BLaER1 (cell line): ENCODE results near the gene RAB24.

Experiments used
- H3K27ac ChIP-seq: shearing (Covaris generic); formaldehyde crosslinking; 2 replicates; pipeline ENCODE4 v1.8.1; 2022
- H3K27me3 ChIP-seq: shearing (Covaris generic); formaldehyde crosslinking; 2 replicates; pipeline ENCODE4 v1.8.1; 2022
- H3K36me3 ChIP-seq: shearing (Covaris generic); formaldehyde crosslinking; 2 replicates; pipeline ENCODE4 v1.8.1; 2022
- H3K4me1 ChIP-seq: shearing (Covaris generic); formaldehyde crosslinking; 2 replicates; pipeline ENCODE4 v1.8.1; 2022
- H3K4me2 ChIP-seq: shearing (Covaris generic); formaldehyde crosslinking; 2 replicates; pipeline ENCODE4 v1.8.1; 2022
- H3K4me3 ChIP-seq: shearing (Covaris generic); formaldehyde crosslinking; 2 replicates; pipeline ENCODE4 v1.8.1; 2022
- H3K9ac ChIP-seq: shearing (Covaris generic); formaldehyde crosslinking; 2 replicates; pipeline ENCODE4 v1.8.1; 2022
- H3K9me3 ChIP-seq: shearing (Covaris generic); formaldehyde crosslinking; 2 replicates; pipeline ENCODE4 v1.8.1; 2022
- H4K20me1 ChIP-seq: shearing (Covaris generic); formaldehyde crosslinking; 2 replicates; pipeline ENCODE4 v1.8.1; 2022
- Cebpa-rat ChIP-seq: shearing (Covaris generic); IDR thresholded peaks from 2 replicates; pipeline ENCODE4 v1.8.1; 2022

The RAB24 gene

GRCh38 chr5:177320879-177321278 is 17.4 kb upstream of the RAB24 start:
- no peak for TF ChIP-seq Cebpa-rat
- H3K4me2 ChIP-seq, result peak overlapping the region; percentile 46
- peaks cover 17% of the 10 kb centered on the region; the same call in 1 of the 2 replicates for H4K20me1 ChIP-seq

GRCh38 chr5:177319913-177320588 is 16.5 kb upstream of the RAB24 start:
- H3K4me2 ChIP-seq, result peak overlapping the region; percentile 46
- TF ChIP-seq Cebpa-rat, result no peak
- no peaks in the 10 kb centered on the region for H3K27me3 ChIP-seq
- H3K9ac ChIP-seq, result no peak overlapping the region; the same call in 1 of the 2 replicates
- no peak overlapping the region for H3K4me3 ChIP-seq
- peaks cover 20% of the 10 kb centered on the region; the same call in 1 of the 2 replicates for H4K20me1 ChIP-seq
- H3K4me1 ChIP-seq, result peaks cover 58% of the 10 kb centered on the region
- no peaks in the 10 kb centered on the region; the same call in 1 of the 2 replicates for H3K9me3 ChIP-seq
- H3K36me3 ChIP-seq, result peaks cover 25% of the 10 kb centered on the region
- H3K27ac ChIP-seq, result no peak overlapping the region

More at GRCh38 chr5:177320879-177321278, 17.4 kb upstream of the RAB24 start:
- peaks cover 66% of the 10 kb centered on the region for H3K4me1 ChIP-seq
- no peak overlapping the region for H3K4me3 ChIP-seq
- H3K9me3 ChIP-seq, result no peaks in the 10 kb centered on the region; the same call in 1 of the 2 replicates
- H3K9ac ChIP-seq, result no peak overlapping the region; the same call in 1 of the 2 replicates
- no peak overlapping the region for H3K27ac ChIP-seq
- H3K36me3 ChIP-seq, result peaks cover 31% of the 10 kb centered on the region
- no peaks in the 10 kb centered on the region for H3K27me3 ChIP-seq

DNA sequence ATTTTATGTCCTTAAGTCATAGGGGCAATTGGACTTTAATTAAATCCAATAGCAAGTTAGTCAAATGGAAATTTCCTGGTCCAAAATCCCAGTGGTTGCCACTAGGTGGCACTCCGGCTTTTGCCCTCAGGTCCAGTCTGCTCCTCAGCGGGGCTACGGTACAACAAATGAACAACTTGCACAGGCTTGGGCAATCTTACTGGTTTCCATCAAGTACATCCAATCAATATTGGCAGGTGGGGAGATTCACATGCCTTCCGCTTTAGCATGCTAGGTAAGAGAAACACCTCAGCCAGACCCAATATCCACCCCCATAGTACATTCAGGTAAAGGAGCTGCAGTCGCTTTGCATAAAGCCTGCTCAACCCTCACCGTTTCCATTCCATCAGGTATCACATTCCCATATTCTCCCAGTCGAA is 14.4 kb upstream of the RAB24 start:
- Histone ChIP-seq H4K20me1 (peaks cover 37% of the 10 kb centered on the region), H3K4me3 (no peak overlapping the region), H3K4me2 (no peak overlapping the region), H3K9me3 (no peaks in the 10 kb centered on the region; the same call in 1 of the 2 replicates), H3K4me1 (peaks cover 56% of the 10 kb centered on the region), H3K36me3 (peaks cover 15% of the 10 kb centered on the region; the same call in 1 of the 2 replicates), H3K27ac (no peak overlapping the region), H3K9ac (no peak overlapping the region), H3K27me3 (no peaks in the 10 kb centered on the region)
- no peak for TF ChIP-seq Cebpa-rat

DNA sequence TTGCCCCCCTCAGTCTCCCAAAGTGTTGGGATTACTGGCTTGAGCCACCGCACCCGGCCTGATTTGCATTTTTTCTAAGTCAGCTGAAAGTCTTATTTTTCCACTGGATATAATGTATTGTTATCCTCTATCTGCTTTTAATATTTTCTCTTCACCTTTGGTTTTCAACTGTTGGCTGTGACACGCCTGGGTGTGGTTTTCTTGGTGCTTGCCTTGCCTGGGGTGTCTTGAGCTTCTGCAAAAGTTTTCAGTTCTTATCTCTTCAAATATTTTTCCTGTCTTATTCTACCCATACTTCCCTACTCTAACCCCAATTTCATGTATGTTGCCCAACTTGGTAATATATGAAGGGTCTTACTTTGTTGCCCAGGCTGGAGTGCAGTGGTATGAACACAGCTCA is 12.5 kb upstream of the RAB24 start:
- Histone ChIP-seq H3K27ac (no peak overlapping the region), H4K20me1 (peaks cover 54% of the 10 kb centered on the region), H3K9me3 (no peaks in the 10 kb centered on the region; the same call in 1 of the 2 replicates), H3K4me2 (no peak overlapping the region), H3K4me1 (peaks cover 52% of the 10 kb centered on the region), H3K9ac (no peak overlapping the region), H3K4me3 (no peak overlapping the region), H3K36me3 (peaks cover 15% of the 10 kb centered on the region; the same call in 1 of the 2 replicates), H3K27me3 (no peaks in the 10 kb centered on the region)
- TF ChIP-seq Cebpa-rat, result no peak

GRCh38 chr5:177315411-177315810 is 11.9 kb upstream of the RAB24 start:
- H3K4me3 ChIP-seq, result no peak overlapping the region
- TF ChIP-seq Cebpa-rat, result no peak
- peaks cover 52% of the 10 kb centered on the region for H3K4me1 ChIP-seq
- peaks cover 54% of the 10 kb centered on the region for H4K20me1 ChIP-seq
- H3K9ac ChIP-seq, result no peak overlapping the region
- no peak overlapping the region for H3K4me2 ChIP-seq
- H3K9me3 ChIP-seq, result no peaks in the 10 kb centered on the region; the same call in 1 of the 2 replicates
- H3K27me3 ChIP-seq, result no peaks in the 10 kb centered on the region
- H3K36me3 ChIP-seq, result peaks cover 17% of the 10 kb centered on the region; the same call in 1 of the 2 replicates
- H3K27ac ChIP-seq, result no peak overlapping the region

DNA sequence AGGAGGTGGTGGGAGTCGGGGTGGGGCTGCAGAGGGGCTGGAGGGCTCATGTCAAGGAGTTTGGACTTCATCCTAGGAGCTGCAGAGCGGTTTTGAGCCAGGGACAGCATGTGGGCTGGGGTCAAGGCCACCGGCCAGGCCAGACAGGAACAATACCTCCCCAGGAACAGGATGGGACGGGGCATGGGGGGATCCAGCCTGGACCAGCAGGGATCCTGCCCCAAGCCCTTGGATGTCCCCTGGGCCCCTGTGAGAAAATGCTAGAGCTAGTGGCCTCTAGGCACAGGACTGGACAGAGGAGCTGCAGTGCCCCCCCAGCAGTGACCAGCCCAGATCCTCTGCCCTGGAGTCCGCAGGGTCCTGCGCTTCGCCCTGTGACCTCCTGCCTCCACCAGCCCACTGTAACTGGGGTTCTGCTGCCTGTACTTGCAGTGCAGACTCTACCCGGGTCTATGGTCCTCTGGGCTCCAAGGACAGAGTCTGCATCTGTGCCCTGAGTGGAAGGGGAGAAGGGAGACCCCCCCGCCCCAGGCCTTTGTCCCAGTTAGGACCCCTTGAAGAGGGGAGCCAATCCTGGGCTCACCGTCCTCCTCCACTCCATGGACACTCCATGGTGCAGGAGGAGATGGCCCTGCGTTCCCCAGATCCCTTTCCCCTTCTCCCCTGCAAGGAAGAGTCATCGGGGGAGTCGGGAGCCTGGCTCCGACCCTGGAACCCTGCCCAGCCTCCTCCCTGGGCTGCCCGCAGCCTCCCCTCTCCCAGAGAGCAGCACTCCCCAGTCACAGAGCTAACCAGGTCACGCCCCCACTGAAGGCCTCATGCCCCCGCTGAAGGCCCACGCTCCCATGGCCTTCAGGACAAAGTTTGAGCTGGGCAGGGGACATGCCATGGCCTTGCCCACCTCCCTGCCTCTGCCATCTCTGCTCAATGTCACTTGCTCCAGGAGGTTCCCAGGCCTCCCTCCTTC is 11.1 kb upstream of the RAB24 start:
- no peak for TF ChIP-seq Cebpa-rat
- peaks cover 24% of the 10 kb centered on the region; the same call in 1 of the 2 replicates for H3K36me3 ChIP-seq
- 0 out of 2 replicates have a peak overlapping the region, but pooled peaks have one; percentile 29 for H3K9ac ChIP-seq
- no peak overlapping the region for H3K4me3 ChIP-seq
- peak overlapping the region; percentile 22; the same call in 1 of the 2 replicates for H3K27ac ChIP-seq
- peaks cover 52% of the 10 kb centered on the region for H3K4me1 ChIP-seq
- H3K9me3 ChIP-seq, result no peaks in the 10 kb centered on the region; the same call in 1 of the 2 replicates
- no peak overlapping the region for H3K4me2 ChIP-seq
- peaks cover 59% of the 10 kb centered on the region for H4K20me1 ChIP-seq
- H3K27me3 ChIP-seq, result no peaks in the 10 kb centered on the region

GRCh38 chr5:177313561-177314259 is 10.2 kb upstream of the RAB24 start:
- Histone ChIP-seq H3K4me2 (peak overlapping the region; percentile 100), H3K4me1 (peaks cover 58% of the 10 kb centered on the region)

GRCh38 chr5:177312649-177313181 is 9.2 kb upstream of the RAB24 start:
- H3K4me3 ChIP-seq, result peak overlapping the region; percentile 92
- TF ChIP-seq Cebpa-rat, result no peak
- no peaks in the 10 kb centered on the region for H3K9me3 ChIP-seq
- H4K20me1 ChIP-seq, result peaks cover 76% of the 10 kb centered on the region
- peak overlapping the region; percentile 97 for H3K27ac ChIP-seq
- H3K4me2 ChIP-seq, result peak overlapping the region; percentile 100
- peak overlapping the region; percentile 98 for H3K9ac ChIP-seq
- H3K4me1 ChIP-seq, result peaks cover 61% of the 10 kb centered on the region
- peaks cover 36% of the 10 kb centered on the region for H3K36me3 ChIP-seq
- no peaks in the 10 kb centered on the region for H3K27me3 ChIP-seq

More at GRCh38 chr5:177313561-177314259, 10.2 kb upstream of the RAB24 start:
- no peaks in the 10 kb centered on the region for H3K9me3 ChIP-seq
- 0 out of 2 replicates have a peak overlapping the region, but pooled peaks have one; percentile 98 for H3K9ac ChIP-seq
- H3K4me3 ChIP-seq, result no peak overlapping the region
- peaks cover 32% of the 10 kb centered on the region for H3K36me3 ChIP-seq
- TF ChIP-seq Cebpa-rat, result no peak
- H3K27me3 ChIP-seq, result no peaks in the 10 kb centered on the region
- peaks cover 68% of the 10 kb centered on the region for H4K20me1 ChIP-seq
- H3K27ac ChIP-seq, result peak overlapping the region; percentile 44; the same call in 1 of the 2 replicates
